Measurements from ENCODE around the gene IRGC. TPM values are rescaled to one million over a fixed set of nuclear protein-coding genes. Genes with fewer than 3 reads are reported as not detected.
A peak's percentile ranks its signal among the peaks of the same experiment; 100 is the strongest.
"Not testable (repeated sequence)": the region's sequence is repeated elsewhere in the genome, so short reads cannot be mapped to it uniquely, and the experiment has no call there.

IRGC gene
- total RNA-seq, 4 donors from 2014 or later: not detected

DNA sequence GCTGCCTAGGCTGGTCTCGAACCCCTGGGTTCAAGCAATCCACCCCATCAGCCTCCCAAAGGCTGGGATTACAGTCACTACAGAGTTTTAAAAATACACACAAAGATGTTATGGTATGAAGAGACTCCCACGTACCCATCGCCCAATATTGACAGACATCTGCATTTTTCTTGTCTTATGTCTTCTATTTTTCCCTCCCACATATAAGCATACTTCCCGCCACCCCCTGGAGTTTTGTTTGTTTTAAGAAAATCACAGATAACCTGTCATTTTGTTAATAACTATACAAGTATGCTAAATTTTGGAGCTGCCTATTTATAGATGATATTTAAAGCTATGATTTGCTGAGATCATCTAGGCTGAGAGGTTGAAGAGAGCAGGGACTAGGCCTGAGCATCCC is 45.1 kb downstream of the IRGC start:
- no peak for DNase-seq (ENCODE audit: low spot score)

GRCh38 chr19:43762814-43763213 is 46.9 kb downstream of the IRGC start:
- no peak for TF ChIP-seq CTCF (IDR thresholded peaks at IDR 0.05)
- ATAC-seq (ENCODE audit: low FRiP score): no peak
- DNase-seq (ENCODE audit: low spot score): no peak

More for the DNA sequence above, 45.1 kb downstream of the IRGC start:
- no peak for ATAC-seq (ENCODE audit: low FRiP score)
- TF ChIP-seq CTCF (IDR thresholded peaks at IDR 0.05): no peak

- no peak for TF ChIP-seq CTCF (IDR thresholded peaks at IDR 0.05)
- DNase-seq (ENCODE audit: low spot score) (no peak), ATAC-seq (ENCODE audit: low FRiP score) (no peak)
These were observed 47.6 kb downstream of the IRGC start for GRCh38 chr19:43763473-43763939.

DNA sequence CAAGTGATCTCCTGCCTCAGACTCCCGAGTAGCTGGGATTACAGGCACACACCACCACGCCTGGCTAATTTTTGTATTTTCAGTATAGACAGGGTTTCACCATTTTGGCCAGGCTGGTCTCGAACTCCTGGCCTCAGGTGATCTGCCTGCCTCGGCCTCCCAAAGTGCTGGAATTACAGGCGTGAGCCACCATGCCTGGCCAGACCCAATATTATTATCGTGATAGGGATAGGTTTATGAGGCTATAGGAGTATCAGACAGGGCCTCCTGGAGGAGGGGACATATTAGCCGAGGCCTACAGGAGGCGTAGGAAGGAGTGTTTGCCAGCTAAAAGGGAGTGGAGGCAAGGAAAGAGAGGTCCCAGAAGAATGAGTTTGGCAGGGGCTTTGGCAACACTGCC is 48.8 kb downstream of the IRGC start:
- not testable (repeated sequence) for ATAC-seq (ENCODE audit: low FRiP score); DNase-seq (ENCODE audit: low spot score)

- no peak for TF ChIP-seq CTCF (IDR thresholded peaks at IDR 0.05)
- peak; percentile 57 for DNase-seq (ENCODE audit: low spot score)
- peak; percentile 89 for ATAC-seq (ENCODE audit: low FRiP score)
These were observed 49.4 kb downstream of the IRGC start for GRCh38 chr19:43765109-43765876.

- ATAC-seq (ENCODE audit: low FRiP score) (no peak), DNase-seq (ENCODE audit: low spot score) (no peak)
- no peak for TF ChIP-seq CTCF (IDR thresholded peaks at IDR 0.05)
These were observed 50.8 kb downstream of the IRGC start for GRCh38 chr19:43766755-43767043.

GRCh38 chr19:43767316-43767715 is 51.4 kb downstream of the IRGC start:
- DNase-seq (ENCODE audit: low spot score) (no peak), ATAC-seq (ENCODE audit: low FRiP score) (no peak)

More at GRCh38 chr19:43767316-43767715, 51.4 kb downstream of the IRGC start:
- TF ChIP-seq CTCF (IDR thresholded peaks at IDR 0.05): no peak

Data from omental fat pad (tissue), 4 donors.